Pancreas (tissue), 10 donors: ENCODE results near the gene INHA. TPM values are rescaled to one million over a fixed set of nuclear protein-coding genes. Genes with fewer than 3 reads are reported as not detected.
A peak's percentile ranks its signal among the peaks of the same experiment; 100 is the strongest.

Experiments used
- ATAC-seq, 4 donors: fragments of 200-7000 bp; cut with Tn5 transposase; one replicate each; pipeline versions ENCODE4 v1.8.0 to v1.9.1; 2020; ENCODE audit warnings: mild to moderate bottlenecking in 4 of 4, moderate library complexity in 4 of 4
- DNase-seq, 6 donors: peaks; one replicate each; pipeline ENCODE4 v3.0.0-alpha.2; 2020
- FAIRE-seq: peaks from 2 replicates; lab custom pipeline; 2012; peaks lifted over from hg19 to GRCh38; lab: Jason Lieb, UNC
- H3K27ac ChIP-seq, 4 donors: fragments of 200-600 bp; sonication (generic); 1 replicate in 3 of 4; 2 replicates in 1 of 4; pipeline versions ENCODE4 v1.5.0 to v1.8.0; 2020
- H3K27me3 ChIP-seq, 4 donors: fragments of 200-600 bp; one replicate each; pipeline ENCODE4 v1.8.0; 2021
- H3K36me3 ChIP-seq, 3 donors: fragments of 200-600 bp; sonication (generic) in 1 of 3; one replicate each; pipeline versions ENCODE4 v1.5.0 to v1.8.0; 2020 to 2021
- H3K4me1 ChIP-seq, 3 donors: fragments of 200-600 bp; one replicate each; pipeline ENCODE4 v1.8.0; 2021
- H3K4me3 ChIP-seq, 4 donors: fragments of 200-600 bp; sonication (generic) in 2 of 4; one replicate each; pipeline versions ENCODE4 v1.5.0 to v1.8.0; 2020 to 2021
- H3K9me3 ChIP-seq, 4 donors: fragments of 200-600 bp; one replicate each; pipeline ENCODE4 v1.8.0; 2021
- WGBS, 2 donors: extraction: QIAGEN DNeasy Blood & Tissue Kit; methylation state at CpG; one replicate each; pipeline ENCODE4 v1.1.7; 2013; 5-methylcytosine and 5-hydroxymethylcytosine counted together
- intact Hi-C, 3 donors: fragments of 100-400 bp; cut with DNase I; formaldehyde crosslinking; loops; one replicate each; pipeline versions ENCODE4 v1.11.1 to v1.14.2; 2022
- polyA plus RNA-seq, 2 donors: library from polyadenylated mRNA; stranded (reverse); fragments of 200-250 nt; gene quantifications; one replicate each; pipeline ENCODE4 v1.2.3, GENCODE V29; 2013
- total RNA-seq, 6 donors: library from RNA; stranded (reverse); fragmentation: NEBNext Ultra II Directional in 4 of 6; extraction: Animal tissue kit (Norgen Biotek cat#: 25700) in 4 of 6; gene quantifications; one replicate each; pipeline versions ENCODE4 v1.2.1 to v1.2.4, GENCODE V29; 2021 to 2023
- TF ChIP-seq, protein P1 (sequence below), 4 donors: fragments of 200-600 bp; sonication (generic) in 3 of 4; IDR thresholded peaks; one replicate each; pipeline versions ENCODE4 v1.5.0 to v1.8.0; 2021; ENCODE audit warnings: antibody characterized with exemption in 4 of 4
- donor health status: healthy with polysubstance abuse.
- donor health status: DM: no; HTN: no; CAD: no; lungs with moderate emphysema.
- donor health status: DM: no; HTN: no; CAD: no.
- donor health status: control.
- donor health status: control.
- donor health status: Bipolar disorder and iron deficiency.
- donor health status: DM: yes; HTN: yes; CAD: no.
- donor health status: DM: no; HTN: no; CAD: no.
- donor health status: DM: no; HTN: no; CAD: no.
- donor health status: DM: yes; HTN: yes; CAD: no.

The INHA gene
- total and polyA plus RNA-seq, 8 donors = 0.94 to 8.9 (median 3.9) TPM

DNA sequence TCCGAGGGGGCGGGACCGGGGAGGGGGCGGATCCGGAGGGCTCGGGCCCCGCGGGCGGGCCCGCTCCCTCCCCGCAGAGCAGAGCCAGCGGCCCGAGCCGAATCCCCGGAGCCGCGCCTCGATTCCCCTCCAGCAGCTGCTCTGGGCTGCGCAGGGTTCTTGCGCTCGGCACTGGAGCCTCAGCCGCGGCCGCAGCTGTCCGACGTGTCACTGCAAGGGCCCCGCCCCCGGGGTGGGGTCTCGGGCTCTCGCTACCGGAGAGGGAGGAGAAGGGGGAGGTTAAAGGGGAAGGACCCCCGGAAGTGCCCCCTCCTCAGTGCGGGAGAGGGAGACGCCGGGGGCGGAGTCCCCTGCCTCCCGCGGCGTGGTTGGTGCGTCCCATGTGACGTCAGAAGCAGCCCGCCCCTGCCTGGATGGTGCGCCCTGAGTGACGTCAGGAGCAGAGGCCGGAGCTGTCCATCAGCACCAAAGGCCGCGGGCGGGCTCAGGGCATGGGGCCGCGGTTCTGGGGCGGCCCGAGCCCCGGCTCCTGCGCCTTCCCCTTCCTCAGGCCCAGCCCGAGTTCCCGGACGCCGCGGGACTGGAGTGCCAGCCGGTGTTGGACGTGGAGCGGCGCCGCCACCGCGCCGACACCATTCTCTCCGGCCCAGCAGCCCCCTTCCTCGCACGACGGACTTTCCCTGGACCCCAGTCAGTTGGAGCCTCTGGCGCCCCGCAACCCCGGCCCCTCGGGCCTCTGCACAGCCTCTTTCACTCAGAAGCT, 28.3 kb upstream of the INHA start, which contains the start of the genes CHPF and TMEM198:
CHPF (minus strand) TSS at position 214 of the 763 bp plus-strand sequence. CDS start 271 bp downstream, outside the sequence.
TMEM198 (plus strand) TSS at position 433 of the 763 bp plus-strand sequence. CDS start 700 bp downstream, outside the sequence.
- H3K9me3 ChIP-seq = no peaks in the 10 kb centered on the region
- no peak for FAIRE-seq
- ATAC-seq = peak; percentile 88 to 93 (median 90)
- H3K4me1 ChIP-seq = peaks cover 0 to 9% (median 5%) of the 10 kb centered on the region in 3 donors
- peak within 1 kb of the TSS; percentile 75 to 92 (median 84) for H3K4me3 ChIP-seq
- intact Hi-C loops = loop anchor here in 1 of 3 donors (5.0 kb wide), 1 partner anchor 99 kb away; no protein-coding TSS in a partner anchor
- WGBS, 2 donors = 0% methylated on average over 33 to 75 of the region's 75 CpGs
- peaks cover 2 to 24% (median 15%) of the 10 kb centered on the region in 3 donors for H3K36me3 ChIP-seq
- TF ChIP-seq, protein P1, sequence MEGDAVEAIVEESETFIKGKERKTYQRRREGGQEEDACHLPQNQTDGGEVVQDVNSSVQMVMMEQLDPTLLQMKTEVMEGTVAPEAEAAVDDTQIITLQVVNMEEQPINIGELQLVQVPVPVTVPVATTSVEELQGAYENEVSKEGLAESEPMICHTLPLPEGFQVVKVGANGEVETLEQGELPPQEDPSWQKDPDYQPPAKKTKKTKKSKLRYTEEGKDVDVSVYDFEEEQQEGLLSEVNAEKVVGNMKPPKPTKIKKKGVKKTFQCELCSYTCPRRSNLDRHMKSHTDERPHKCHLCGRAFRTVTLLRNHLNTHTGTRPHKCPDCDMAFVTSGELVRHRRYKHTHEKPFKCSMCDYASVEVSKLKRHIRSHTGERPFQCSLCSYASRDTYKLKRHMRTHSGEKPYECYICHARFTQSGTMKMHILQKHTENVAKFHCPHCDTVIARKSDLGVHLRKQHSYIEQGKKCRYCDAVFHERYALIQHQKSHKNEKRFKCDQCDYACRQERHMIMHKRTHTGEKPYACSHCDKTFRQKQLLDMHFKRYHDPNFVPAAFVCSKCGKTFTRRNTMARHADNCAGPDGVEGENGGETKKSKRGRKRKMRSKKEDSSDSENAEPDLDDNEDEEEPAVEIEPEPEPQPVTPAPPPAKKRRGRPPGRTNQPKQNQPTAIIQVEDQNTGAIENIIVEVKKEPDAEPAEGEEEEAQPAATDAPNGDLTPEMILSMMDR (IDR thresholded peaks at IDR 0.05) = no peak
- H3K27ac ChIP-seq = peak within 1 kb of the TSS; percentile 93 to 98 (median 96)
- H3K27me3 ChIP-seq = no peaks in the 10 kb centered on the region
- DNase-seq = peak; percentile 96 to 100 (median 99)

DNA sequence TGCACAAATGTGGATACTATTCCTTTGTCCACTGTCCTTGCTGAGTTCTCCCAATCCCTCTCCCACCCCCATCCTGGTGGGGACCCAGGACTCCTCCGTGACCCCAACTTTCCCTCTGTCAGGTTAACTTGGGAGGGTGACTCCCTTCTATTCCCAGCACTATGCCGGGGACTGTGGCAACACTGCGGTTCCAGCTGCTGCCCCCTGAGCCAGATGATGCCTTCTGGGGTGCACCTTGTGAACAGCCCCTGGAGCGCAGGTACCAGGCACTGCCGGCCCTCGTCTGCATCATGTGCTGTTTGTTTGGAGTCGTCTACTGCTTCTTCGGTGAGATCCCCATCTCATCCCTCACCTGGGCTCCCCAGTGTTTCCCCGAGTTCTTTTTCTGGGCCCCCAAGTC, 27.5 kb upstream of the INHA start:
- ATAC-seq (no peak), DNase-seq (peak in 1 of 6 donors; percentile 64), FAIRE-seq (no peak)
- intact Hi-C loops = loop anchor here in 1 of 3 donors (5.0 kb wide), 1 partner anchor 98 kb away; no protein-coding TSS in a partner anchor
- peaks cover 2 to 16% (median 7%) of the 10 kb centered on the region in 3 donors for H3K36me3 ChIP-seq
- 26 to 40% methylated on average over 9 of the region's 9 CpGs for WGBS, 2 donors
- H3K9me3 ChIP-seq = no peaks in the 10 kb centered on the region
- no peak overlapping the region for H3K27ac ChIP-seq
- peak overlapping the region; percentile 75 to 92 (median 84) for H3K4me3 ChIP-seq
- TF ChIP-seq, protein P1 (IDR thresholded peaks at IDR 0.05) = no peak
- peaks cover 0 to 9% (median 5%) of the 10 kb centered on the region in 3 donors for H3K4me1 ChIP-seq
- H3K27me3 ChIP-seq = no peaks in the 10 kb centered on the region

DNA sequence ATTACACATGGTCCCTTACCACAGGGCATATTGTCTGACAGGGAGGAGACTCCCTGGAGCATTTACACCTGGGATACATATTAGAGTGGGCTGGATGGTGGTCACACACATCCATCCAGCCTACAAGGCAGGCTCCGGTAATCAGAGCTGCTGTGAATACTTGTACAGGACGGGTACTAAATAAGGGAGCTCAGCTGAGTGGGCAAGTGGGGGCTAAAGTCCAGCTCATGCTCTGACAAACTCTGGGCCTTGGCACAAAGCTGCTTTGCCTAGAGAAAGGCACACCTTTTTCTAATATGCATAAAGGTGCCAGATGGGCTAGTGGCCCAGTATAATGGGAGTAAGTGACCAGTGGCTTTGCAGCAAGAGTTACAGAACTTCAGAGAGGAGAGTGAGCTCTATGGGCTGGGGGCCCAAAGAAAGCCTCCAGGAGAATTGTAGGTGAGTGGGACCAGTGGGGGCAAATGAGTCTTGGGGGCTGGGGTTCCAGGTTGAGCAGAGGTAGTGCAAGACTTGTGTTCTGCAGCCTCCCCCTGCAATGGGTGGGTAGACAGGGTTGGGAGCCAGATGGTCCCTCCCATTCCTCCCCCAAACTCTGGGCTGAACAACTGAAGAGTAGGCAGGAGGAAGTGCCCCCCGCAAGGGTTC, 26.7 kb upstream of the INHA start:
- 85 to 92% methylated on average over 3 of the region's 3 CpGs for WGBS, 2 donors
- Histone ChIP-seq H3K36me3 (peaks cover 2 to 7% (median 2%) of the 10 kb centered on the region in 3 donors), H3K27ac (no peak overlapping the region), H3K9me3 (no peaks in the 10 kb centered on the region), H3K4me3 (no peak overlapping the region), H3K27me3 (no peaks in the 10 kb centered on the region), H3K4me1 (peaks cover 0 to 9% (median 5%) of the 10 kb centered on the region in 3 donors)
- TF ChIP-seq, protein P1 (IDR thresholded peaks at IDR 0.05) = no peak
- ATAC-seq (no peak), DNase-seq (no peak), FAIRE-seq (no peak)
- intact Hi-C loops = loop anchor here in 1 of 3 donors (5.0 kb wide), 1 partner anchor 87 kb away; no protein-coding TSS in a partner anchor

DNA sequence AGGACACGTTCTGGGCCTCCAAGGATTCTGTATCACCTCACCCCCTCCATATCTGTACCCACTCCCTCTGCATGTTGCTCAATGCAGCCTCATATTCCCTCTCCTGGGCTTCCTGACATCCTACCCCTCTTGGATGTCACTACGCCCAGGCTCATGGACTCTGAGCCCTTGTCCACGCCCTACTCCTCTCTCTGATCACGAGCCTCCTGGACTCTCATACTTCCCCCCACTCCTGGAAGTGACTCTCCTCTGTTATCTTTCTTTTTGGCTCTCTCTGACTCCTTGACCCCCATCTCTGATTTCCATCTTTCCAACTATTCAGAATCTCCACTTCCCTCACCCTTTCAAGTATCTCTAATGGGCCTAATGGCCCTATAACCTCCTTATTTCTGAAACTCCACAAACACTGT, 26.2 kb upstream of the INHA start:
- Histone ChIP-seq H3K9me3 (no peaks in the 10 kb centered on the region), H3K27ac (no peak overlapping the region), H3K27me3 (no peaks in the 10 kb centered on the region), H3K36me3 (peaks cover 0 to 2% (median 0%) of the 10 kb centered on the region in 3 donors), H3K4me1 (peaks cover 0 to 9% (median 5%) of the 10 kb centered on the region in 3 donors), H3K4me3 (no peak overlapping the region)
- FAIRE-seq (no peak), DNase-seq (no peak), ATAC-seq (no peak)
- intact Hi-C loops = loop anchor here in 1 of 3 donors (5.0 kb wide), 1 partner anchor 86 kb away; no protein-coding TSS in a partner anchor
- TF ChIP-seq, protein P1 (IDR thresholded peaks at IDR 0.05) = no peak
- 74 to 82% methylated on average over 4 of the region's 4 CpGs for WGBS, 2 donors
